HFF-Myc (cell line): ENCODE measurements around the gene IGF1R.

Source experiments
- DNase-seq: peaks from one replicate; pipeline ENCODE4 v3.0.0-alpha.2; 2011; ENCODE audit warnings: low read depth; ENCODE audit errors: extremely low read depth
- H3K4me3 ChIP-seq: replicated peaks from 2 replicates; pipeline ENCODE4 v1.5.1; 2011; ENCODE audit warnings: low read depth, mild to moderate bottlenecking, control low read depth, low read length
- CTCF ChIP-seq: IDR thresholded peaks from 2 replicates; pipeline ENCODE4 v1.5.1; 2012; ENCODE audit warnings: mild to moderate bottlenecking, low read depth, low read length, control low read depth; ENCODE audit errors: missing control alignments

Gene IGF1R

GRCh38 chr15:98734466-98735199, 86.3 kb downstream of the IGF1R start:
- no peak for DNase-seq
- TF ChIP-seq CTCF: no peak
- no peak overlapping the region for H3K4me3 ChIP-seq

- H3K4me3 ChIP-seq: no peak overlapping the region
- TF ChIP-seq CTCF: no peak
- DNase-seq: no peak
Observed at GRCh38 chr15:98735304-98735703, 87.0 kb downstream of the IGF1R start.

DNA sequence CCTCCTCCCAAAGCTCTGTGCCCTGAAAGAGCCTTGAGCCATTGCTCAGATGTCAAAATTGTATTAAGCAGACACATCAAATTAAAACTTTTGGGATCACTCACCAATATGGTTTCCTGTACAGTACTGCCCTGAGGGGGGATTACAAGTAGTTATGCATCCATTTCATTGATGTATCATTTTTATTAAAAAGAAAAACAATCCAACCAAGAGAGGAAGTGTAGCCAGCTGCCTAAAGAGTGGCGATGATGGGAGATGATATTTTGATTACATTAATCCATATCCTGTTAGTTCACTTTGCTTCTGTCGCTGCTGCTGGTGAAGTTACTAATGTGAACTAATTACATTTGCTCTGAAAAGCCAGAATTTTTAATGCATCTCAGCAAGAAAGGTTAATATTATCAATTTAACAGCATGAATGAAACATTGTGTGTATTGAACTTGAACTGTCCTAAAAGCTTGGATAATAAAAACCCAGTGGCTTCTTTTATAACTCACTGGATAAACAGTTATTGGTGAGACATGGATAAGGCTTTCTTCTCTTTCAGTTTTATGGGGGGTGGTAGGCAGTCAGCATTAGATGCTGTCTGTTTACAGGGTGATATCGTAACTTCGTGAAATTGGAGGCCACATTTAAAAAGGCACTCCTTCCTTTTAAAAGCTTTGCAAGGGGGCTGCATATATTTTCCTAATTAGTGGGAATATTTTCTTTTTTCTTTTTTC, 87.7 kb downstream of the IGF1R start:
- TF ChIP-seq CTCF: no peak
- no peak overlapping the region for H3K4me3 ChIP-seq
- DNase-seq: no peak

- TF ChIP-seq CTCF: no peak
- H3K4me3 ChIP-seq: no peak overlapping the region
- DNase-seq: no peak
Observed at GRCh38 chr15:98737159-98737558, 88.8 kb downstream of the IGF1R start.

DNA sequence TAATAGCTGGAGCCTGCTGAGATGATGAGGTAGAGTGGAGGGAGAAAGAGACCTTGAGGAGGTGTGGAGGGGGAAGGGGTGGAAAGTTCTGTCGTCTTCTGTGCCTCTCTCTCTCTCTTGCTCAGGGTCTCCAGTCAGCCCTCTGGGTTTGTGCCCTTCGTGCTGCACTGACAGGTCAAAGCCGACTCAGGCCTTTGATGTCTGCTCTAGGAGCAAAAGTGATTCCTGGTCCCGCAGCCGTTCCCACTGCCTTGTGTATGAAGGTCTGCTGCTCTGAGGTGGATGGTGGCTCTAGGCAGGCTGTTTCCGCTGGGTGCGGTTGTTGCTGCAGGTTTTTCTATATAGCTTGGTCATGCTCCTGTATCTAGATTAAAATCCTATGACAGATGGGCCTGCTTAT, 89.4 kb downstream of the IGF1R start:
- no peak for DNase-seq
- TF ChIP-seq CTCF: no peak
- no peak overlapping the region for H3K4me3 ChIP-seq

DNA sequence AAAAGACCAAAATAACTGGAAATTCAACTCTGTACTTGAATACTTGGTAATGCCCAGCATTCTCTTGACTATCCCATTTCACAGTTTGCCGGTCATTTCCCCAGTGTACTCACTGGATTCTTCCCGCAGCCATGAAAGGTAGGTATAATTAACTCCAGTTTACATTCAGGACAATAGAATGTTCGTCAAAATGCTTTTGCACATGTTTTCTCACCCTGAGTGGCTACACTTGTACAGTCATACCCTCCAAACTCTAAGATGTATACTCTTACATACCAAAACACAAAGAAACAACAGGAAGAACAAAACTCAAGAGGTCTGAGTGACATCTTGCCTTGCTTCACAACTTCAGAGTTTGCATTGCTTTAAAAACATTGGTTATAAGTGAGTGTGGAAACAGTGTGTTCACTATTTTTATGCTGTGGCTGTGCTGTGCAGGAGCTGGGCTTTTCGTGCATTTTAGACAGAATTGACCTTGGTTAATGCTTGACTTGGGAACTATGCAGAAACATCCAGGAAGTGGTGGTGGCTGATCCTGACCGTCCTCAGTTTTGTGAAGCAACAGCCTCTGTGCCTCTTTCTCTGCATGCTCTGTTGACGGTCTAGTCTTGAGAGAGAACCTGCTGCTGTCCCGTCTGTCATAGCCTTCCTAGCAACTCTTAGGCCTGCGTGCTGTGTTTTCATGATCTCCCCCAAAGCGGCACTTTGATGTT, 90.5 kb downstream of the IGF1R start:
- no peak for TF ChIP-seq CTCF
- H3K4me3 ChIP-seq: no peak overlapping the region
- DNase-seq: no peak
